DMS 273 (cell line): ENCODE data around the gene NIM1K.
"Not testable (repeated sequence)": the region's sequence is repeated elsewhere in the genome, so short reads cannot be mapped to it uniquely, and the experiment has no call there.

Experiments
- DNase-seq: peaks from one replicate; lab custom pipeline; 2025; ENCODE audit not compliant: unreplicated experiment; lab: John Stamatoyannopoulos, UW

NIM1K gene

DNA sequence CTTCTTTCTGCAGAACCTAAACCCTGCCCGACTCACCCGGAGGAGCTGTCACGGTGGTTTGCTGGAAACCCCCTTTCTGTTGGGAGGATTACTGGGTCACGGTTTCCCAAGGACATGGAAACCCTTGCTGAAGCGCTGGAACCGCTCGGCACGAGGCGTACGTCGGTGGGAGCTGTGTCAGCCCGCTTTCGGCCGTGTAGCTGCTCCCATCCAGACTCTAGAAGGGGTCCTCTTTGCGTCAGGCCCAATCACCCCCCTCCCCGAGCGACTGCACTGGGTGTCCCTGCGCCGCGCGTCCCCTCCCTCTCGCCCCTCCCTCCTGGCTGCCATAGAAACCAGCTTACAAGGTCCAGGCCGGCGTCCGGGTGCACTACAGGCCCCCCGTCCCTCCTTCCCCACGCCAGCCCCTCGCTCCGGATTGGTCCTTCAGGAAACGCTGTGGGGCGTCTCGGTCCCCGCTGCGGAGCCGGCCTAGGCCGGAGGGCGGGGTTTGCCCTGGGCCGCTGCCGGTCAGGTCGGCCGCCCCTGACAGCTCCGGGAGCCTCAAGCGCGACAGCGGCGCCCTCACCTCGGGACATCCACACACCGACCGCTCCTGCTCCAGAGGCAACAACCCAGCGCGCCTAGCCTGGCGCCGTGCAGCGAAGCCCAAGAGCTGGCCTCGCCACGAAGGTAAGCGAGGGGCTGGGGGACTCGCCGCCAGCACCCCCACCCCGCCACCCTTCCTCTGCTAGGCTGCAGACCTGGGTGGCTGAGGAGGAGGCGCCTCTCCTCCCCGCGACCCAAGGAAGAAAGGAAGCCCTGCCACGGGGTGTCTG lies at the start of gene NIM1K:
Gene NIM1K, plus strand, starts transcription at position 486 of the 818 bp plus-strand sequence. CDS start 53,551 bp downstream, outside the sequence.
- peak; percentile 72 for DNase-seq

DNA sequence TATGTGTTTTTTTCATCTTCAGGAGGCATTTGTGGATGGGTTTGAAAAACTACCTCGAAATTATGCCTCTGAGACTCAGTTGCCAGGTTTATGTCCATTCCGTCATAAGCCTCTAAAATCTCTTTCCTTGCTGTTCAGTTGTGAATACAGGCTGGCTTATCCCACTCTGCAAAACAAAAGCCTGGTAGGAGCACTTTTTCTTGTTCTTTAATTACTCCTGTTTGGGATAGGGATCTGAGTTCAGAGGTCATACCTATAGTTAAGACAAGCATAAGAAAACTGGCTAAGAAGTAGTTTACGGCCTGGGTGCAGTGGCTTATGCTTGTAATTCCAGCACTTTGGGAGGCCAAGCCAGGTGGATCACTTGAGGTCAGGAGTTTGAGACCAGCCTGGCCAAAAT lies 47.0 kb upstream of the NIM1K start:
- DNase-seq, result no peak

DNA sequence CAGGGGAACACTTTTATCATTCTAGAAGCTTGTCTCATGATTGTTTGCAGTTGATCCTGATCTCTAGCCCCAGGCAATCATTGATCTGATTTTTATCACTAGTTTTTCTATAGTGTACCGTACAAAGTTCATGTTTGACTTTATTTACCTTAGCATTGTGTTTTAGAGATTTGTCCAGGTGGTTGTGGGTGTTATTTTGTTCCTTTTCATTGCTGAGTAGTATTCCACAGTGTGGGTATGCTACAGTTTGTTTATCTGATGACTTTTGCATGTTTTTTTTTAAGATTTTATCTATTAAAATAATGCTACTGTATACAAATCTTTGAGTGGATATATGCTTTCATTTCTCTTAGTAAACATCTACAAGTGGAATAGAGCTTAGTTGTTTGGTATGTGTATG lies 45.1 kb upstream of the NIM1K start:
- DNase-seq, result no peak

DNA sequence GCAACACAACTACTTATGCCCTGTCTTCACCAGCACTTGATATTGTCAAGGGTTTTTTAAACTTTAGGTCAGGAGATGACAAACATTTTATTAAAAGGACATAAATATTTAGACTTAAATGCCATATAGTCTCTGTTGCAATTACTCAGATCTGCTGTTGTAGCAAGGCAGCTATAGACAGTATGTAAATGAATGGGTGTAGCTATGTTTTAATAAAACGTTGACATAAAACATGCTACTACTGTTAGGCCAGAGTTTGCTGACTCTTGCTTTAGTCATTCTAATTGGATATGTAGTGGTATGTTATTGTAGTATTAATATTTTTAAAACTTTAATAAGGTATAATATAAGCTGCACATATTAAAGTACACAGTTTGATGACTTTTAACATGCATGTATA lies 43.6 kb upstream of the NIM1K start:
- no peak for DNase-seq

DNA sequence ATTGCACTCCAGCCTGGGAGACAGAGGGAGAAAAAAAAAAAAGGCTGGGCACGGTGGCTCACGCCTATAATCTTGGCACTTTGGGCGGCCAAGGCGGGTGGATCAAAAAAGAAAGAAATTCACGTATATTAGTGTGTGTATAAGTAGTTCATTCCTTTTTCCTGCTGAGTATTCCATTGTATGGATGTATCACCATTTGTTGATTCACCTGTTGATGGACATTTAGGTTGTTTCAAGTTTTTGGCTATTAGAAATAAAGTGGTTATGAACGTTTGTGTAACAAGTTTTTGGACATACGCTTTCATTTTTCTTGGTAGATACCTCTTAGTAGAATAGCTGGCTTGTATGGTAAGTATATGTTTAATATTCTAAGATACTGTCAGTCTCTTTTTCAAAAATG lies 42.8 kb upstream of the NIM1K start:
- no peak for DNase-seq

DNA sequence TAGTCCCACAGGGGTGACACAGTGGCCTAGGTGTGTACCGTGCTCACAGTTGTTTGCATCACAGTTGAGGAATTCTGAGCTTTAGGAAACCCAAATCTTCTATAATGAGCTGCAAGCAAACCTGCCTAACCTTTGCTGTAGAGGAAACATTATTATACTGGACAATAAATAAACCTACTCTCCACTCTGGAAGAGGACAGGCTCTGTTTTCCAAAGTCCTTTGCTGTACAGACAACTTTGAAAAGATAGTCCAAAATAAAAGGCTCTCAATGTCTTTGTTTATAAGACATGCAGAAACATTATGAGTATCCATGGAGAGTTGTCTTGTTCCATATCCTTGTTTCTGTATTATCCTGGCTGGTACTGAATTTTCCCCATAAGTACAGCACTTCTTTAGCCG lies 42.0 kb upstream of the NIM1K start:
- no peak for DNase-seq

- no peak for DNase-seq
Observed at GRCh38 chr5:43150748-43151147, 41.3 kb upstream of the NIM1K start.

DNA sequence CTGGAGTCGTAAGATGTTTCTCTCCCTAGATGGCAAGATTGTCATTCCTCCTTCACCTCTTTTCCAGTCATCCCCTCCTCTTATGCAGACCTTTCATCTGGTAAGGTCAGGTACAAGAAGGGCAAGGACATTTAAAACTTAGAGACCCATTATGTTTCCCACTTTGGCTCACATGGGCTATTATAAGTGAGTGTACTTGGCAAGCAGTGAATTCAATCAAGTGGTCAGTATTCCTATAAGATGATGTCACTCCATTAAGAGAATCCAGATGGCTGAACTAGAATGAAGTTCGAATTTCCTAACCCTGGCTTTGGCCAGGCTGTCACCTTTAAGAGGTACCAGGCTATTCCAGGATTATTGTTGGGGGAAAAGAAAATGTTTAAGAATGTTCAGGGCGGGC lies 39.1 kb upstream of the NIM1K start:
- DNase-seq, result peak; percentile 50

- peak; percentile 76 for DNase-seq
Observed at GRCh38 chr5:43154469-43154868, 37.6 kb upstream of the NIM1K start.

- DNase-seq, result no peak
Observed at GRCh38 chr5:43155394-43156096, 36.5 kb upstream of the NIM1K start.

DNA sequence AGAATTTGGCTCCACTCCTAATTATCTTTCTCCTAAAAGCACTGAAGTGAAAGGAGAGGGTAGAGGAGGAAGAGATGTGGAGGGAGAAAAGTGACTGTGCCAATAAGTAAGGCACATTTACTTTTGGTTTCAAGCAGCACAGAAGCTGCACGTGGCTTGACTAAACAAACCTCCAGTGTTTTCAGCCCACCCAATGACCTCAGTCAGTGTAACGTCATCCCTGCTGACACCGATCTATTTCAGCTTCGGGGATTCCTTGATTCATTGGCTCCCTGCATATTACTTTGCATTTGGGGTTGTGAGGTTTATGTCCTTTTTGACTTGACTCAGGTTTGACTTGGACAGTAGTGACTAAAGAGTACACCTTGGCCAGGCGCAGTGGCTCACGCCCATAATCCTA lies 35.6 kb upstream of the NIM1K start:
- DNase-seq, result no peak

GRCh38 chr5:43157068-43157467 lies 35.0 kb upstream of the NIM1K start:
- DNase-seq, result no peak

- DNase-seq, result no peak
Observed at GRCh38 chr5:43161244-43161643, 30.8 kb upstream of the NIM1K start.

DNA sequence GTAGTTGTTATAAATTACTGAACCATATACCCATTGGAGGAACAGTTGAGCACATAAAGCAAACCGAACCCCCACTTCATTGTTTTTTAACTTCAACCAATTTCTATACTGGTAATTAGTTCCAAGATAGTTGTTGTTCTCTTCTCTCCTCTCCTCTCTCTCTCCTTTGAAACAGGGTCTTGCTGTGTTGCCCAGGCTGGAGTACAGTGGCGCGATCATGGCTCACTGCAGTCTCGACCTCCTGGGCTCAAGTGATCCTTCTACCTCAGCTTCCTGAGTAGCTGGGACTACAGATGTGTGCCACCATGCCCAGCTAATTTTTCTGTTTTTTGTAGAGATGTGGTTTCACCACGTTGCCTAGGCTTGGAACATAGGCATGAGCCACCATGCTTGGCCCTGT lies 27.2 kb upstream of the NIM1K start:
- not testable (repeated sequence) for DNase-seq

- no peak for DNase-seq
Observed at GRCh38 chr5:43165323-43165722, 26.7 kb upstream of the NIM1K start.

- DNase-seq, result no peak
Observed at GRCh38 chr5:43168175-43168574, 23.9 kb upstream of the NIM1K start.

GRCh38 chr5:43171451-43171850 lies 20.6 kb upstream of the NIM1K start:
- no peak for DNase-seq

DNA sequence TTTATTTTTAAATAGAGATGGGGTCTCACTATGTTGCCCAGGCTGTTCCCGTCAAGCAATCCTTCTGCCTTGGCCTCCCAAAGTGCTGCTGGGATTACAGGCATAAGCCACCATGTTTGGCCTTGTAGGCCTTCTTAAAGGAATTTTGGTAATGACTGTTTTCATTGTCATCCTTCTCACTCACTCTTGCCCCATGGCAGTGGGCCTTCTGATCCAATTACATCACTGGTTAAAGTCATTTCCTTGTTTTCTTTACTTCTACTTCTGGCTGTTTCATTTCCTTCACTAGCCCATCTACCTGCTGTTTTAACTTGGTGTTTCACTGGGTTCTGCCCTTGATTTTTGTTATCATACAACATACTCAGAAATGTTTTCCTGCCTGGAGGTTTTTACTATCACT lies 20.1 kb upstream of the NIM1K start:
- DNase-seq, result no peak

- DNase-seq, result no peak
Observed at GRCh38 chr5:43172779-43173178, 19.2 kb upstream of the NIM1K start.

- no peak for DNase-seq
Observed at GRCh38 chr5:43174586-43174985, 17.4 kb upstream of the NIM1K start.

DNA sequence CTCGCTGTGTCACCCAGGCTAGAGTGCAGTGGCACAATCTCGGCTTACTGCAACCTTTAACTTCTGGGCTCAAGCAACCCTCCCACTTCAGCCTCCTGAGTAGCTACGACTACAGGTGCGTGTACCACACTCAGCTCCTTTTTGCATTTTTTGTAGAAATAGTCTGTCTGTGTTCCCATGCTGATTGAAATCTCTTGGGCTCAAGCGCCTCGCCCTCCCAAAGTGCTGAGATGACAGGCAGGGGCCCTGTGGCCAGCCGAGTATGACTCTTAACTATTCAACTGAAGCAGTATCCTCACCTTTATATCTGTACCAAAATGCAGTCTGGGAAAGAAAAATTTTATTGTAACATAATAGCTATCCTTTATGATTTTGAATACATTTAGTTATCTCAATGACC lies 12.2 kb upstream of the NIM1K start:
- DNase-seq, result no peak

- no peak for DNase-seq
Observed at GRCh38 chr5:43182421-43182820, 9.6 kb upstream of the NIM1K start.
